HepG2 (cell line): ENCODE measurements around the gene GATAD2B. TPM values are rescaled to one million over a fixed set of nuclear protein-coding genes. Genes with fewer than 3 reads are reported as not detected.

Source experiments
- ATAC-seq: fragments of 200-7000 bp; cut with Tn5 transposase; 3 replicates; pipeline ENCODE4 v1.9.1; 2020; ENCODE audit warnings: mild to moderate bottlenecking, moderate library complexity
- BruUV-seq: library from RNA; stranded (reverse); fragments of 400-500 nt; replicated peaks from 2 replicates; lab custom pipeline; 2021; lab: Mats Ljungman, UMichigan
- CTCF ChIA-PET: fragments of 300-600 bp; formaldehyde crosslinking; extraction: SDS; loops from one replicate; lab custom pipeline; 2021; ENCODE audit warnings: low total read pairs, inconsistent platforms, low intra/inter-chr PET ratio; lab: Yijun Ruan, JAX
- POLR2A ChIA-PET: fragments of 350-600 bp; sonication (Branson Sonifier 250); formaldehyde crosslinking; loops from one replicate; lab custom pipeline; 2020; ENCODE audit warnings: antibody characterized with exemption, inconsistent platforms; lab: Yijun Ruan, JAX
- DNase-seq: peaks from one replicate; pipeline ENCODE4 v3.0.0-alpha.2; 2015; ENCODE audit warnings: low spot score
- FAIRE-seq: peaks from 3 replicates; lab custom pipeline; 2011; peaks lifted over from hg19 to GRCh38; lab: Jason Lieb, UNC
- H2AFZ ChIP-seq: one replicate; pipeline ENCODE4 v1.6.1; 2011; ENCODE audit warnings: low read length, inconsistent platforms
- H3K27ac ChIP-seq: fragments of 300-600 bp; 3 replicates; pipeline ENCODE4 v1.8.0; 2011; ENCODE audit warnings: mixed run types, mild to moderate bottlenecking, mixed read lengths, low read length, inconsistent platforms; ENCODE audit not compliant: insufficient read depth; ENCODE audit errors: extremely low read length
- H3K27me3 ChIP-seq, 2 experiments: fragments of 200-600 bp in 1 of 2; 2 replicates in 1 of 2; 3 replicates in 1 of 2; pipeline versions ENCODE4 v1.6.0 to v1.8.0; 2011; ENCODE audit warnings: low read length in 2 of 2, mild to moderate bottlenecking in 2 of 2, moderate library complexity in 2 of 2, inconsistent platforms in 1 of 2; ENCODE audit not compliant: insufficient read depth in 2 of 2, control insufficient read depth in 1 of 2
- H3K36me3 ChIP-seq, 2 experiments: fragments of 200-600 bp in 1 of 2; replicated peaks in 1 of 2; 2 replicates in 1 of 2; 3 replicates in 1 of 2; pipeline versions ENCODE4 v1.5.1 to v1.8.0; 2011; ENCODE audit warnings: low read length in 2 of 2, inconsistent platforms in 1 of 2; ENCODE audit not compliant: insufficient read depth in 2 of 2, control insufficient read depth in 1 of 2
- H3K4me1 ChIP-seq: 2 replicates; pipeline ENCODE4 v1.5.1; 2012; ENCODE audit warnings: low read length, inconsistent platforms; ENCODE audit not compliant: insufficient read depth
- H3K4me2 ChIP-seq: 2 replicates; pipeline ENCODE4 v1.6.0; 2011; ENCODE audit warnings: low read depth, low read length, inconsistent platforms
- H3K4me3 ChIP-seq, 3 experiments: fragments of 200-600 bp in 1 of 3; sonication (generic), shearing (Covaris generic) in 1 of 3; replicated peaks in 1 of 3; 2 replicates each; pipeline ENCODE4 v1.5.1; 2011 to 2016; ENCODE audit warnings: low read length in 3 of 3, inconsistent platforms in 2 of 3, low read depth in 2 of 3, mild to moderate bottlenecking in 2 of 3, control low read depth in 1 of 3, mixed read lengths in 1 of 3; ENCODE audit not compliant: insufficient read depth in 1 of 3
- H3K79me2 ChIP-seq: one replicate; pipeline ENCODE4 v1.6.1; 2011; ENCODE audit warnings: low read length, inconsistent platforms; ENCODE audit not compliant: insufficient read depth
- H3K9ac ChIP-seq: 2 replicates; pipeline ENCODE4 v1.6.0; 2011; ENCODE audit warnings: mild to moderate bottlenecking, low read depth, low read length, inconsistent platforms; ENCODE audit not compliant: insufficient read depth
- H3K9me3 ChIP-seq: 2 replicates; pipeline ENCODE4 v1.5.1; 2012; ENCODE audit warnings: mild to moderate bottlenecking, low read length
- H4K20me1 ChIP-seq: 2 replicates; pipeline ENCODE4 v1.6.0; 2011; ENCODE audit warnings: inconsistent platforms, mild to moderate bottlenecking, low read length, moderate library complexity; ENCODE audit not compliant: insufficient read depth
- ATM ChIP-seq: fragments of 450-650 bp; IDR thresholded peaks from 2 replicates; pipeline ENCODE4 v1.7.1; 2017; ENCODE audit warnings: mild to moderate bottlenecking, borderline replicate concordance
- BRCA1 ChIP-seq: sonication (generic); formaldehyde crosslinking; IDR thresholded peaks from 2 replicates; pipeline ENCODE4 v1.4.0; 2020; ENCODE audit warnings: missing genetic modification reagents
- SOX13 ChIP-seq, 3 experiments: fragments of 450-650 bp in 1 of 3; sonication (generic) in 1 of 3; formaldehyde crosslinking in 1 of 3; IDR thresholded peaks in 2 of 3; conservative IDR thresholded peaks in 1 of 3; 2 replicates each; pipeline versions ENCODE4 v1.5.0 to v1.6.1; 2016 to 2020; ENCODE audit warnings: antibody characterized with exemption in 1 of 3, mild to moderate bottlenecking in 1 of 3, missing compliant biosample characterization in 1 of 3, missing genetic modification reagents in 1 of 3, moderate library complexity in 1 of 3
- TBL1XR1 ChIP-seq: fragments of 150-350 bp; IDR thresholded peaks from 2 replicates; pipeline ENCODE4 v1.6.1; 2014; ENCODE audit warnings: borderline replicate concordance, low read length; ENCODE audit not compliant: partially characterized antibody
- ZFY ChIP-seq: sonication (generic); formaldehyde crosslinking; IDR thresholded peaks from 2 replicates; pipeline ENCODE4 v1.4.0; 2020; ENCODE audit warnings: missing genetic modification reagents
- ZNF33A ChIP-seq: sonication (generic); formaldehyde crosslinking; IDR thresholded peaks from 2 replicates; pipeline ENCODE4 v1.5.1; 2020; ENCODE audit warnings: missing genetic modification reagents, mild to moderate bottlenecking, moderate library complexity, borderline replicate concordance
- ZNF354B ChIP-seq: sonication (generic); formaldehyde crosslinking; IDR thresholded peaks from 2 replicates; pipeline ENCODE4 v1.8.0; 2022; ENCODE audit warnings: mild to moderate bottlenecking, missing genetic modification reagents
- WGBS: methylation state at CpG from one replicate; pipeline ENCODE4 v1.1.6; 2017; ENCODE audit warnings: low lambda C conversion rate; 5-methylcytosine and 5-hydroxymethylcytosine counted together
- in situ Hi-C: cut with HindIII; loops from 2 replicates; pipeline ENCODE4 v1.10.0; 2017; ENCODE audit warnings: low pct_unique_long_range_greater_than_20kb; ENCODE audit not compliant: extremely low pct_ligation_motif_present
- intact Hi-C: fragments of 100-400 bp; cut with micrococcal nuclease; formaldehyde crosslinking; loops from one replicate; pipeline ENCODE4 v1.10.0; 2022; ENCODE audit not compliant: unreplicated experiment
- polyA plus RNA-seq, 8 experiments: library from polyadenylated mRNA; depleted of rRNA in 3 of 8; stranded (reverse) in 7 of 8; unstranded in 1 of 8; fragments of >200 nt; fragmentation: Illumina TruSeq in 4 of 8; extraction: Trizol in 4 of 8; gene quantifications; 2 replicates each; pipeline versions ENCODE4 v1.2.1 to v1.2.3, GENCODE V29; 2011 to 2016; ENCODE audit warnings: low read depth in 4 of 8, missing spikeins in 1 of 8, mixed read lengths in 1 of 8; ENCODE audit not compliant: insufficient read depth in 1 of 8
- total RNA-seq, 5 experiments: library from RNA; depleted of rRNA; stranded (reverse); fragments of >200 nt; fragmentation: Illumina TruSeq; extraction: Trizol; gene quantifications; 2 replicates each; pipeline ENCODE4 v1.2.3, GENCODE V29; 2016; ENCODE audit warnings: low read depth in 1 of 5
- TF ChIP-seq, protein P1 (sequence below): sonication (generic); formaldehyde crosslinking; IDR thresholded peaks from 2 replicates; pipeline ENCODE4 v1.4.0; 2020; ENCODE audit warnings: missing genetic modification reagents, borderline replicate concordance

Gene GATAD2B
- total and polyA plus RNA-seq, 2 of the 13 experiments (the other 11 are each of a cell fraction or from before 2014, with no cell fraction given): 3.2 to 5.2 TPM

DNA sequence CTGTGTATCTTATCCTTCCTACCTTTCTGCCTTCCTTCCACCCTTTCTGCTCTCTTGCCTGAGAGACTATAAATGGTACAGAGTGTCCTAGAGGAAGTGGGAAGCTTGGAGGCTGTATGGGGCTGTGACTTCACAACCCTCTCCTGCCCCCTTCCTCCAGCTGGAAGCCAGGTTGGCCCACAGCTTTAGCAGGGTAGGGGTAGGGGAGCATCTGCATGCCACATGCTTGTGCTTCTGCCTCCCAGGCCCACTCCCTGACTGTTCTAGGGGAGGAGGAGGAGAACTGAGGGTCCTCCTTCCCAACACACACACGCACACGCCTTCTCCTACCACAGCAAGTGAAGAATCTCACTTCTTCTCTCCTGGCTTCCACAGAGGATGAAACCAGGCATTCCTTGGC is 151.5 kb downstream of the GATAD2B start:
- H3K27me3 ChIP-seq: no peaks in the 10 kb centered on the region
- in situ Hi-C loops: loop anchor here (5.0 to 10.0 kb wide), 2 partner anchors 94 to 256 kb away; partner anchors contain the start of gene NPR1
- TF ChIP-seq ATM: no peak
- intact Hi-C loops: no loop called here
- no peaks in the 10 kb centered on the region for H3K9me3 ChIP-seq
- no peak overlapping the region for H3K4me3 ChIP-seq
- no peak overlapping the region for H3K9ac ChIP-seq
- H3K36me3 ChIP-seq: peaks cover 6 to 29% of the 10 kb centered on the region in 2 experiments; a peak in 4 of 5 replicates
- DNase-seq (no peak), FAIRE-seq (no peak), ATAC-seq (no peak)
- no TSS peak for BruUV-seq
- H3K79me2 ChIP-seq: no peaks in the 10 kb centered on the region
- no peaks in the 10 kb centered on the region for H4K20me1 ChIP-seq
- ChIA-PET CTCF (interaction anchor here (1.8 kb wide), 1 partner anchor 94 kb away, joined by 11 read pairs; the partner anchor contains the start of gene NPR1), POLR2A (interaction anchor here (3.8 kb wide), 1 partner anchor 42 kb away, joined by 27 read pairs; the partner anchor contains the start of gene INTS3)
- WGBS: 80% methylated on average over 2 of the region's 2 CpGs
- no peak overlapping the region for H3K4me2 ChIP-seq
- H3K27ac ChIP-seq: no peak overlapping the region
- peaks cover 52% of the 10 kb centered on the region for H3K4me1 ChIP-seq
- no peak overlapping the region for H2AFZ ChIP-seq

DNA sequence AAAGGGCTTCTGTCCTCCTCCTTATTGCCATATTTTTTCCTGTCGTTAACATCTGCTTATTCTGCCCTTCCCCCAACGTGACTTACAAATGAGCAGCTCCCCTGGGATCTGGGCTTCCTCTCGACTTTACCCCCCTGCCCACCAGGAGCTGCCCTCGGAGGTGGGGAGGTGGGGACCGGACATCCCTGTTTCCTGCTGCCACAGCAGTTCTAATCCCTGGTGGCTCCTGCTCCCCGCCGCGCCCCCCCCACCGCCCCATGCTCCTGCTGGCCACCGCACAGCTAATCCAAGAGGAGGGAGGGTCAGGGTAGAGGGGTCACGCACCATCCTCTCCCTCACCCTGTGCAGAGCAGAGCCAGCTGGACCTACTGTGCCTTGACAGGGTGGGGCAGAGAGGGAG is 152.0 kb downstream of the GATAD2B start:
- ATAC-seq: no peak
- H3K79me2 ChIP-seq: no peaks in the 10 kb centered on the region
- no peak for DNase-seq
- TF ChIP-seq TBL1XR1 (no peak), SOX13 (IDR thresholded peaks at IDR 0.05) (no peak), SOX13 (CRISPR knock-in tag; conservative IDR thresholded peaks at IDR 0.05 in 1 of 2, IDR thresholded peaks at IDR 0.05 in 1 of 2) (no peak), ZFY (CRISPR knock-in tag) (no peak), ZNF33A (no peak), ZNF354B (CRISPR knock-in tag) (no peak), BRCA1 (CRISPR knock-in tag) (no peak)
- TF ChIP-seq, protein P1, sequence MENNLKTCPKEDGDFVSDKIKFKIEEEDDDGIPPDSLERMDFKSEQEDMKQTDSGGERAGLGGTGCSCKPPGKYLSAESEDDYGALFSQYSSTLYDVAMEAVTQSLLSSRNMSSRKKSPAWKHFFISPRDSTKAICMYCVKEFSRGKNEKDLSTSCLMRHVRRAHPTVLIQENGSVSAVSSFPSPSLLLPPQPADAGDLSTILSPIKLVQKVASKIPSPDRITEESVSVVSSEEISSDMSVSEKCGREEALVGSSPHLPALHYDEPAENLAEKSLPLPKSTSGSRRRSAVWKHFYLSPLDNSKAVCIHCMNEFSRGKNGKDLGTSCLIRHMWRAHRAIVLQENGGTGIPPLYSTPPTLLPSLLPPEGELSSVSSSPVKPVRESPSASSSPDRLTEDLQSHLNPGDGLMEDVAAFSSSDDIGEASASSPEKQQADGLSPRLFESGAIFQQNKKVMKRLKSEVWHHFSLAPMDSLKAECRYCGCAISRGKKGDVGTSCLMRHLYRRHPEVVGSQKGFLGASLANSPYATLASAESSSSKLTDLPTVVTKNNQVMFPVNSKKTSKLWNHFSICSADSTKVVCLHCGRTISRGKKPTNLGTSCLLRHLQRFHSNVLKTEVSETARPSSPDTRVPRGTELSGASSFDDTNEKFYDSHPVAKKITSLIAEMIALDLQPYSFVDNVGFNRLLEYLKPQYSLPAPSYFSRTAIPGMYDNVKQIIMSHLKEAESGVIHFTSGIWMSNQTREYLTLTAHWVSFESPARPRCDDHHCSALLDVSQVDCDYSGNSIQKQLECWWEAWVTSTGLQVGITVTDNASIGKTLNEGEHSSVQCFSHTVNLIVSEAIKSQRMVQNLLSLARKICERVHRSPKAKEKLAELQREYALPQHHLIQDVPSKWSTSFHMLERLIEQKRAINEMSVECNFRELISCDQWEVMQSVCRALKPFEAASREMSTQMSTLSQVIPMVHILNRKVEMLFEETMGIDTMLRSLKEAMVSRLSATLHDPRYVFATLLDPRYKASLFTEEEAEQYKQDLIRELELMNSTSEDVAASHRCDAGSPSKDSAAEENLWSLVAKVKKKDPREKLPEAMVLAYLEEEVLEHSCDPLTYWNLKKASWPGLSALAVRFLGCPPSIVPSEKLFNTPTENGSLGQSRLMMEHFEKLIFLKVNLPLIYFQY (CRISPR knock-in tag): no peak
- H3K9me3 ChIP-seq: no peaks in the 10 kb centered on the region
- in situ Hi-C loops: loop anchor here (5.0 to 10.0 kb wide), 2 partner anchors 93 to 256 kb away; partner anchors contain the start of gene NPR1
- no peak overlapping the region for H3K9ac ChIP-seq
- intact Hi-C loops: no loop called here
- H3K4me2 ChIP-seq: no peak overlapping the region
- no peaks in the 10 kb centered on the region for H3K27me3 ChIP-seq
- no peak overlapping the region for H3K27ac ChIP-seq
- no peak overlapping the region for H2AFZ ChIP-seq
- POLR2A ChIA-PET: interaction anchor here (3.8 kb wide), 1 partner anchor 42 kb away, joined by 27 read pairs; the partner anchor contains the start of gene INTS3
- H3K4me1 ChIP-seq: peaks cover 49% of the 10 kb centered on the region
- H3K36me3 ChIP-seq: peaks cover 6 to 29% of the 10 kb centered on the region in 2 experiments; a peak in 4 of 5 replicates
- CTCF ChIA-PET: interaction anchor here (1.8 kb wide), 1 partner anchor 93 kb away, joined by 11 read pairs; the partner anchor contains the start of gene NPR1
- no peak for FAIRE-seq
- BruUV-seq: no TSS peak
- H4K20me1 ChIP-seq: no peaks in the 10 kb centered on the region
- 89% methylated on average over 9 of the region's 11 CpGs for WGBS
- H3K4me3 ChIP-seq: no peak overlapping the region
